ENCODE measurements around the gene CCDC33. TPM values are rescaled to one million over a fixed set of nuclear protein-coding genes. Genes with fewer than 3 reads are reported as not detected.
A peak's percentile ranks its signal among the peaks of the same experiment; 100 is the strongest.

The CCDC33 gene
- total RNA-seq, 2 donors from 2014 or later = 1.5 TPM; not detected in 1

DNA sequence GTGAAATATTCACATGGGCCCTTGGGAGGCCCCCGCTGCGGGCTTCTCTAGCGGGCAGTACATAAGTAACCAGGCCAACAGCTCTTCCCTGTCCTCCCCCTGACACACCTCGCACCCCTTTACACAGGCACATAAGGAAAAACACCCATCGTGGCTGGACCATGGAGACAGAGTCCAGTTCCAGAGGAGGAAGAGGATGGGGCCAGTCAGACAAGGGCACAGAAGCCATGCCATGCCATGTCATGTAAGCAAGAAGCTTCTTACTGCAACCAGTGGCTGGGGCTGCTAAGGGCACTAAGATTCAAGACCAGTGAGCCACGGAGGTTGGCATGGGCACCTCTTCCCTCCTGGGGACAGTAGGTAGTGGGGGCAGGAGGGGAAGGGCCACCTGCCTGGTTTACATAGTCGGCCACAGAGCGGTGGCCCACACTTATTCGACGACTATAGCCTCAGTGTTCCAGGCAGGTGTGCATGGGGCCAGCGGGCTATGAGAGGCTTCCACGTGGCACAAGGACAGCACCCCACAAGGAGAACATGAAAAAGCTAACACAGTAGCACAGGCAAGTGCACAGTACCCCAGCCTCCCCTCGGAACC, 137.0 kb downstream of the CCDC33 start:
- no peak overlapping the region for H3K27ac ChIP-seq
- no peaks in the 10 kb centered on the region for H3K36me3 ChIP-seq
- H3K27me3 ChIP-seq (replicated peaks; ENCODE audit: insufficient read depth) = no peaks in the 10 kb centered on the region
- 66% methylated on average over 12 of the region's 13 CpGs for WGBS
- H3K4me3 ChIP-seq = no peak overlapping the region
- TF ChIP-seq, protein P1, sequence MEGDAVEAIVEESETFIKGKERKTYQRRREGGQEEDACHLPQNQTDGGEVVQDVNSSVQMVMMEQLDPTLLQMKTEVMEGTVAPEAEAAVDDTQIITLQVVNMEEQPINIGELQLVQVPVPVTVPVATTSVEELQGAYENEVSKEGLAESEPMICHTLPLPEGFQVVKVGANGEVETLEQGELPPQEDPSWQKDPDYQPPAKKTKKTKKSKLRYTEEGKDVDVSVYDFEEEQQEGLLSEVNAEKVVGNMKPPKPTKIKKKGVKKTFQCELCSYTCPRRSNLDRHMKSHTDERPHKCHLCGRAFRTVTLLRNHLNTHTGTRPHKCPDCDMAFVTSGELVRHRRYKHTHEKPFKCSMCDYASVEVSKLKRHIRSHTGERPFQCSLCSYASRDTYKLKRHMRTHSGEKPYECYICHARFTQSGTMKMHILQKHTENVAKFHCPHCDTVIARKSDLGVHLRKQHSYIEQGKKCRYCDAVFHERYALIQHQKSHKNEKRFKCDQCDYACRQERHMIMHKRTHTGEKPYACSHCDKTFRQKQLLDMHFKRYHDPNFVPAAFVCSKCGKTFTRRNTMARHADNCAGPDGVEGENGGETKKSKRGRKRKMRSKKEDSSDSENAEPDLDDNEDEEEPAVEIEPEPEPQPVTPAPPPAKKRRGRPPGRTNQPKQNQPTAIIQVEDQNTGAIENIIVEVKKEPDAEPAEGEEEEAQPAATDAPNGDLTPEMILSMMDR (IDR thresholded peaks at IDR 0.05) = no peak
- TF ChIP-seq POLR2A (IDR thresholded peaks at IDR 0.05) = no peak
- TF ChIP-seq POLR2AphosphoS5 (IDR thresholded peaks at IDR 0.05) = no peak
- intact Hi-C loops (cut with DNase I) = loop anchor here (2.0 to 10.0 kb wide), 6 partner anchors 66 to 582 kb away; partner anchors contain the start of gene RPP25
- DNase-seq (ENCODE audit: low spot score) = no peak
- H3K9me3 ChIP-seq = no peaks in the 10 kb centered on the region
- no peaks in the 10 kb centered on the region for H3K4me1 ChIP-seq (replicated peaks)

DNA sequence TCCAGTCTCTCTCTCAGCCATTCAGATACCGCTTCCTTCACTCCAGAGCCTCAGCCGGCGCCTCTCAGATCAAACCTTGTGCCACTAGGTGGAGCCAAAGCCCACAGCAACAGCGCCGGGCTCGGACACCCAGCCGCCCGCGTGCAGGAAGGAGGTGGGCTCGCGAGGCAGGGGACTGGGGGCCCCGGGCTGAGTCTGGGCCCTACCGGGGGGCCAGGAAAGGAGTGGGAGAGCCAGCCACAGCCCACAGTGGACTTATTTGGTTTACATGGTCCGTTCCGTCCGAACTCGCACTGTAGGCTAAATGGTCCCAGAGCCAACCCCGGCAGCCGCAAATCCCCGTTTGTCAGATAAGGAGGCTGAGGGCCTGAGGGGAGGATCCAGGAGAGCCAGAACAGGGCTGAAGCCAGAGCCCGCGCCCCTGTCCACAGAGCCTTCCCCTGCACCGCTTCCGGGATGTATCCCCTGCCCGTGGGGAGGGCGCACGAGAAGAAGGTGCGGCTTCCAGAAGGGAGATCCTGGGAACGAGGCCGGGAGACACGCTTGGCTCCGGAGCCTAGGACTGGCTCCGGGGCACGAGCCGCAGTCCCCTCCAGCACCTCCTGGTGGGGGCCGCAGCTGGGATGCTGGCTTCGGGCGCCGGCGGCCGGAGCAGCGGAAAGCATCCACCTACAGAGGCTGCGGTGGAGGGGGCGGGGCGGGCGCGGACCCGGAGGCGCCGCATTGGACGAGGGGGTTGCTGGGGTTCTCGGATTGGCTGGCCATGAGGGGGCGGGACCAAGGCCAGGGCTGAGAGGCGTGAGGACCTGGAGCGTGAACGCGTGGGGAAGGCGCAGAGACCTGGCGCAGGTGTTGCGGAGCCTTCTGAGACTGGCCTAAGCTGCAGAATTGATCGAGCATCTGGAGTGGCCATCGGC, 137.9 kb downstream of the CCDC33 start:
- Histone ChIP-seq H3K9me3 (no peaks in the 10 kb centered on the region), H3K27me3 (replicated peaks; ENCODE audit: insufficient read depth) (no peaks in the 10 kb centered on the region), H3K36me3 (no peaks in the 10 kb centered on the region), H3K4me1 (replicated peaks) (no peaks in the 10 kb centered on the region), H3K27ac (peak overlapping the region in 1 of 2 donors; percentile 7), H3K4me3 (peak overlapping the region; percentile 43 to 46)
- TF ChIP-seq, protein P1 (IDR thresholded peaks at IDR 0.05) = peak; percentile 59 to 90 (median 80)
- TF ChIP-seq POLR2A (IDR thresholded peaks at IDR 0.05) = no peak
- TF ChIP-seq POLR2AphosphoS5 (IDR thresholded peaks at IDR 0.05) = peak; percentile 30
- intact Hi-C loops (cut with DNase I) = loop anchor here (2.0 to 10.0 kb wide), 6 partner anchors 65 to 581 kb away; partner anchors contain the start of gene RPP25
- WGBS = 1% methylated on average over 61 of the region's 62 CpGs
- peak; percentile 93 for DNase-seq (ENCODE audit: low spot score)

DNA sequence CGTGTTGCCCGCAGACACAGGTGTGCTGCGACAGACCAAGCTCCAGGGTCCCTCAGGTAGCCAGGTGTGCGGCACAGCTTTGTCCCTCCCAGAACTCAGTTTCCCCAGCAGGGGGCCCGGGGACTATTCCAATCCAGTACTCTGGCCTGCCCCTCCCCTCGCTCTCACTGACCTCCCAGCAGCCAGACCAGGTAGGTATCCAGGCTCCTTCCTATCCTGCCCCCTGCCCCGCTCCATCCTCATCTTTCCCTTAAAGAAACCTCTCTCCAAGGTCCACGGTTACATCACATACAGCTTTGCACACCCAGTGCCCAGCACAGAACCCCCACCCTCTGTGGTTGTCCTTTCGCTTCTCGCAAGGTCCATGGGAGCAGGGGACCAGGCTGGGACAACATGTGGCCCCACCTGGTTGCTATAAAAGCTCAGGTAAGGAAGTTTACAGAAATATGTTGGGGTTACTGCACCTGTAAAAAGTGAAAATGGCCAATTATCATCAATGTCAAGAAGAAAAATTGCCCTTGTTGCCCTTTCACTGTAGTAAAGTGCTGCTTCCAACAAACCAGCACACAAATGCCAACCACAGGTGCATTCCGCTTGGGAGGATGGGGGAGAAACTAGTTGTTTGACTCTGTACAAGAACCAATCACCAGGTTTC, 138.6 kb downstream of the CCDC33 start:
- no peaks in the 10 kb centered on the region for H3K4me1 ChIP-seq (replicated peaks)
- H3K27me3 ChIP-seq (replicated peaks; ENCODE audit: insufficient read depth) = no peaks in the 10 kb centered on the region
- intact Hi-C loops (cut with DNase I) = loop anchor here (5.0 to 10.0 kb wide), 5 partner anchors 113 to 580 kb away; partner anchors contain the start of gene RPP25
- DNase-seq (ENCODE audit: low spot score) = no peak
- 15% methylated on average over 11 of the region's 11 CpGs for WGBS
- no peaks in the 10 kb centered on the region for H3K9me3 ChIP-seq
- no peak for TF ChIP-seq POLR2AphosphoS5 (IDR thresholded peaks at IDR 0.05)
- TF ChIP-seq, protein P1 (IDR thresholded peaks at IDR 0.05) = no peak
- TF ChIP-seq POLR2A (IDR thresholded peaks at IDR 0.05) = no peak
- H3K36me3 ChIP-seq = no peaks in the 10 kb centered on the region
- peak overlapping the region in 1 of 2 donors; percentile 46 for H3K4me3 ChIP-seq
- H3K27ac ChIP-seq = no peak overlapping the region

DNA sequence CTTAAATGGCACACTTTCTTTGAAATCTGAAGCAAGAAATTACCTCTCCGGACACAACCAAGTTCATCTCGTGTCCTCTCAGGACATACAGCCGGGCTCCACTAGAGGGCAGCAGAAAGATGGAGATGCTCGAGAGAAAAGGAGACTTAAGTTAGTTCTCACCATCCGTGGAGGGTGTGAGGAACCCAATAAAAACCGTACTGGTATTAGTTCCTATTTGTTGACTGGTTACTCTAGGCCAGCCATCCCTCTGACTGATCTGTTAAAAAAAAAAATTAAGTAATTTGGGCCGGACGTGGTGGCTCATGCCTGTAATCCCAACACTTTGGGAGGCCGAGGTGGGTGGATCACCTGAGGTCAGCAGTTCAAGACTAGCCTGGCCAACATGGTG, 139.2 kb downstream of the CCDC33 start:
- Histone ChIP-seq H3K36me3 (no peaks in the 10 kb centered on the region), H3K4me1 (replicated peaks) (no peaks in the 10 kb centered on the region), H3K27me3 (replicated peaks; ENCODE audit: insufficient read depth) (no peaks in the 10 kb centered on the region), H3K9me3 (no peaks in the 10 kb centered on the region), H3K27ac (no peak overlapping the region), H3K4me3 (no peak overlapping the region)
- intact Hi-C loops (cut with DNase I) = loop anchor here (10.0 kb wide), 2 partner anchors 390 to 580 kb away; partner anchors contain the start of gene RPP25
- DNase-seq (ENCODE audit: low spot score) = peak; percentile 75
- no peak for TF ChIP-seq POLR2A (IDR thresholded peaks at IDR 0.05)
- TF ChIP-seq POLR2AphosphoS5 (IDR thresholded peaks at IDR 0.05) = peak; percentile 35
- TF ChIP-seq, protein P1 (IDR thresholded peaks at IDR 0.05) = peak; percentile 41 to 72 (median 64)
- WGBS = 16% methylated on average over 9 of the region's 9 CpGs
